BLaER1 treated with 17β-estradiol and CSF1 and Interleukin-3, amounts not matched to agents 10 nM and 100 nM (cell line): ENCODE results near the gene NEDD4L.
A peak's percentile ranks its signal among the peaks of the same experiment; 100 is the strongest.

Source experiments
- H3K27ac ChIP-seq, 11 experiments: shearing (Covaris generic); formaldehyde crosslinking; 2 replicates each; pipeline ENCODE4 v1.8.1; 2022
- H3K27me3 ChIP-seq, 11 experiments: shearing (Covaris generic); formaldehyde crosslinking; 2 replicates each; pipeline ENCODE4 v1.8.1; 2022
- H3K36me3 ChIP-seq, 11 experiments: shearing (Covaris generic); formaldehyde crosslinking; 2 replicates each; pipeline ENCODE4 v1.8.1; 2022
- H3K4me1 ChIP-seq, 10 experiments: shearing (Covaris generic); formaldehyde crosslinking; 2 replicates each; pipeline ENCODE4 v1.8.1; 2022
- H3K4me2 ChIP-seq, 11 experiments: shearing (Covaris generic); formaldehyde crosslinking; 2 replicates each; pipeline ENCODE4 v1.8.1; 2022
- H3K4me3 ChIP-seq, 10 experiments: shearing (Covaris generic); formaldehyde crosslinking; 2 replicates each; pipeline ENCODE4 v1.8.1; 2022
- H3K9ac ChIP-seq, 11 experiments: shearing (Covaris generic); formaldehyde crosslinking; 2 replicates each; pipeline ENCODE4 v1.8.1; 2022
- H3K9me3 ChIP-seq, 11 experiments: shearing (Covaris generic); formaldehyde crosslinking; replicated peaks in 1 of 11; 2 replicates each; pipeline ENCODE4 v1.8.1; 2022
- H4K20me1 ChIP-seq, 11 experiments: shearing (Covaris generic); formaldehyde crosslinking; 2 replicates each; pipeline ENCODE4 v1.8.1; 2022
- Cebpa-rat ChIP-seq, 11 experiments: shearing (Covaris generic); IDR thresholded peaks; 2 replicates each; pipeline ENCODE4 v1.8.1; 2022

Gene NEDD4L

GRCh38 chr18:58438958-58439300 is 394.9 kb downstream of the NEDD4L start:
- peak overlapping the region in 8 of 10 experiments; percentile 3 to 42 (median 26); a peak in 12 of 20 replicates for H3K4me3 ChIP-seq
- no peaks in the 10 kb centered on the region for H4K20me1 ChIP-seq
- H3K27me3 ChIP-seq, result no peaks in the 10 kb centered on the region
- peaks cover 0 to 4% (median 0%) of the 10 kb centered on the region in 11 experiments; a peak in 2 of 22 replicates for H3K9me3 ChIP-seq
- H3K9ac ChIP-seq, result peak overlapping the region in 8 of 11 experiments; percentile 16 to 66 (median 38); a peak in 11 of 22 replicates
- no peak for TF ChIP-seq Cebpa-rat (IDR thresholded peaks at IDR 0.05)
- H3K4me2 ChIP-seq, result peak overlapping the region; percentile 62 to 78 (median 74)
- H3K4me1 ChIP-seq, result peaks cover 8 to 18% (median 15%) of the 10 kb centered on the region in 10 experiments; a peak in 16 of 20 replicates
- H3K36me3 ChIP-seq, result no peaks in the 10 kb centered on the region
- peak overlapping the region in 9 of 11 experiments; percentile 30 to 74 (median 46); a peak in 14 of 22 replicates for H3K27ac ChIP-seq

- H3K4me1 ChIP-seq, result peaks cover 5 to 11% (median 8%) of the 10 kb centered on the region in 10 experiments; a peak in 14 of 20 replicates
- H3K9me3 ChIP-seq, result no peaks in the 10 kb centered on the region
- H3K4me3 ChIP-seq, result no peak overlapping the region
Observed at GRCh38 chr18:58443671-58444070, 399.6 kb downstream of the NEDD4L start.

GRCh38 chr18:58446391-58447060 is 402.5 kb downstream of the NEDD4L start:
- Histone ChIP-seq H3K36me3 (no peaks in the 10 kb centered on the region), H3K4me3 (no peak overlapping the region), H3K4me1 (peaks cover 0 to 3% (median 0%) of the 10 kb centered on the region in 10 experiments; a peak in 2 of 20 replicates), H3K9me3 (no peaks in the 10 kb centered on the region), H3K4me2 (no peak overlapping the region), H3K27me3 (no peaks in the 10 kb centered on the region), H3K9ac (no peak overlapping the region), H4K20me1 (no peaks in the 10 kb centered on the region), H3K27ac (no peak overlapping the region)
- no peak for TF ChIP-seq Cebpa-rat (IDR thresholded peaks at IDR 0.05)

More at GRCh38 chr18:58443671-58444070, 399.6 kb downstream of the NEDD4L start:
- no peak overlapping the region for H3K9ac ChIP-seq
- no peaks in the 10 kb centered on the region for H3K36me3 ChIP-seq
- no peak for TF ChIP-seq Cebpa-rat (IDR thresholded peaks at IDR 0.05)
- H4K20me1 ChIP-seq, result no peaks in the 10 kb centered on the region
- no peak overlapping the region for H3K27ac ChIP-seq
- H3K27me3 ChIP-seq, result no peaks in the 10 kb centered on the region
- H3K4me2 ChIP-seq, result no peak overlapping the region

- Histone ChIP-seq H3K36me3 (no peaks in the 10 kb centered on the region), H3K4me1 (peaks cover 0 to 3% (median 0%) of the 10 kb centered on the region in 10 experiments; a peak in 2 of 20 replicates), H3K4me2 (no peak overlapping the region), H3K27me3 (no peaks in the 10 kb centered on the region), H3K27ac (no peak overlapping the region), H3K4me3 (no peak overlapping the region), H4K20me1 (no peaks in the 10 kb centered on the region), H3K9me3 (no peaks in the 10 kb centered on the region), H3K9ac (no peak overlapping the region)
- TF ChIP-seq Cebpa-rat (IDR thresholded peaks at IDR 0.05), result no peak
Observed at GRCh38 chr18:58447402-58448095, 403.5 kb downstream of the NEDD4L start.

GRCh38 chr18:58449464-58449863 is 405.4 kb downstream of the NEDD4L start:
- Histone ChIP-seq H3K4me1 (no peaks in the 10 kb centered on the region; a peak in 1 of 20 replicates), H3K27ac (no peak overlapping the region), H3K9me3 (no peaks in the 10 kb centered on the region)

More at GRCh38 chr18:58449464-58449863, 405.4 kb downstream of the NEDD4L start:
- Histone ChIP-seq H3K36me3 (no peaks in the 10 kb centered on the region), H3K4me3 (no peak overlapping the region), H4K20me1 (no peaks in the 10 kb centered on the region), H3K9ac (no peak overlapping the region), H3K27me3 (no peaks in the 10 kb centered on the region), H3K4me2 (no peak overlapping the region)
- TF ChIP-seq Cebpa-rat (IDR thresholded peaks at IDR 0.05), result no peak
